LoVo (cell line): ENCODE measurements around the gene ATP8B2.

ENCODE experiments used
- DNase-seq: peaks from one replicate; pipeline ENCODE4 v3.0.0-alpha.2; 2016; ENCODE audit warnings: low spot score

Gene ATP8B2

GRCh38 chr1:154398141-154398540 lies 72.8 kb downstream of the ATP8B2 start:
- no peak for DNase-seq

DNA sequence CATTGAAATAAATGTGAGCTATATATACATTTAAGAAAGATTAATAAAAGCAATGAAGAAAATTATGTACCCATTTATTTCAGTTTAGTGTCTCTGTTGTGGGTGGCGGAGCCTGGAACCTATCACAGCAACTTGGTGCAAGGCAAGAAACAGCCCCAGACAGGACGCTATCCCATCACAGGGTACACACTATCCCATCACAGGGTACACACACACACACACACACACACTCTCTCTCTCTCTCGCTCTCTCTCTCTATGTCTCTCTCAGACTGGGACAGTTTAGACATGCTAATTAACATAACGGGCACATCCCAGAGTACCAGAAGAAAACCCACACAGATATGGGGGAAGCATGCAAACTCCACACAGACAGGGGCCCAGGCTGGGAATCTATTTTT lies 73.4 kb downstream of the ATP8B2 start:
- DNase-seq: no peak

- no peak for DNase-seq
These were observed 75.1 kb downstream of the ATP8B2 start for GRCh38 chr1:154400381-154400801.
